IPS-NIHi7 (cell line): Measurements from ENCODE around the gene IER5.

Source experiments
- DNase-seq: peaks from one replicate; pipeline ENCODE4 v3.0.0; 2012; ENCODE audit warnings: mixed read lengths; ENCODE audit errors: extremely low spot score

The IER5 gene

DNA sequence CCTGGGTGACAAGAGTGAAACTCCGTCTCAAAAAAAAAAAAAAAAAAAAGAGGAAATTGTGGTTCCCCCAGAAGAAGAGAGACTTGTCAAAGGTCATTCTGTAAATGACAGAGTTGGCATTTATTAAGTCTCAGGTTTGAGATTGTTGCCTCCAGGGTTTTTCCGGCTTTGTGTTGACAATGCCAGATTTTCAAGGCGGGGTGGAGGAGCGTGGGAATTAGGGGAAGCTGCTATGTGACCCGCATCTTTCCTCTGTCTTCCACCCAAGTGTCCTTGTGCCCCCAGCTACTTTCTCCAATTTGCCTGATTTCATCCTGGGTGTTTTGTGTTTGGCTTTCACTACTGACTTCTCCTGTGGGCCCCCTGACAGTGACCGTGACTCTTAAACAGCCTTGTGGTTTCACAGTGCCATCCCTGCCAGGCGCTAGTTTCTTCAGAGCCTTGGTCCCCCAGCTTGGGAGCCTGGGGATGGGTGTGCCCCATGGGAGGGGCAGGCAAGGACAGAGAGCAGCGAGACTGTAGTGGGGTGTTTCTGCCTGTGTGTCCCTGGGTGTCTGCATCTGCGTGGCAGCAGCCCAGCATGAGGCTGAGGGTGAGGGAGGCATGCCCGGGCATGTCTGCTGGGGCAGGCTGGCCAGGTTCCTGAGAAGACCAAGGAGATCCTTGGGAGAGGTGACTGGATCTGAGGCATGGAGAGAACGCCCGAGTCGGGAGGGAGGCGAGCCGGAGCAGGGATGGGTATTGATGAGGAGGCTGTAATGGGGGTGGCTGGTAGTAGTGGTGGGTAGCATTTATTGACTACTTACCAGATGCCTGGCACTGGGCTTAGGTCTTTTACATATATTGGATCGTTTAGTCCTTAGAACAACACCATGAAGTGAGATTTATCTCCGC lies 46.3 kb downstream of the IER5 start:
- no peak for DNase-seq

DNA sequence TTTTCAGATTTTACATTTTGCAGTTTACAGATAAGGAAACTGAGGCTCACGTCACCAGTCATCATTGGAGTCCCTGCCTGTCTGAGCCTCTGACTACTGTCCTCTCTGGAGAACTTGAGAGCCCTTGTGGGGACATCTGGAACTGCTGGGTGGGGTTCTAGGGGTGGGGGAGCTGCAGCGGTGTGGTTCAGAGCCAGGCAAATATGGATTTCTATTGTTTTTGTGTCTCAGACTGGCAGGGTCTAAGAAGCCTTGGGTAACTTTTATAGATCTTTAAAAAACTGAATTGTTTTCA lies 46.9 kb downstream of the IER5 start:
- DNase-seq, result no peak

DNA sequence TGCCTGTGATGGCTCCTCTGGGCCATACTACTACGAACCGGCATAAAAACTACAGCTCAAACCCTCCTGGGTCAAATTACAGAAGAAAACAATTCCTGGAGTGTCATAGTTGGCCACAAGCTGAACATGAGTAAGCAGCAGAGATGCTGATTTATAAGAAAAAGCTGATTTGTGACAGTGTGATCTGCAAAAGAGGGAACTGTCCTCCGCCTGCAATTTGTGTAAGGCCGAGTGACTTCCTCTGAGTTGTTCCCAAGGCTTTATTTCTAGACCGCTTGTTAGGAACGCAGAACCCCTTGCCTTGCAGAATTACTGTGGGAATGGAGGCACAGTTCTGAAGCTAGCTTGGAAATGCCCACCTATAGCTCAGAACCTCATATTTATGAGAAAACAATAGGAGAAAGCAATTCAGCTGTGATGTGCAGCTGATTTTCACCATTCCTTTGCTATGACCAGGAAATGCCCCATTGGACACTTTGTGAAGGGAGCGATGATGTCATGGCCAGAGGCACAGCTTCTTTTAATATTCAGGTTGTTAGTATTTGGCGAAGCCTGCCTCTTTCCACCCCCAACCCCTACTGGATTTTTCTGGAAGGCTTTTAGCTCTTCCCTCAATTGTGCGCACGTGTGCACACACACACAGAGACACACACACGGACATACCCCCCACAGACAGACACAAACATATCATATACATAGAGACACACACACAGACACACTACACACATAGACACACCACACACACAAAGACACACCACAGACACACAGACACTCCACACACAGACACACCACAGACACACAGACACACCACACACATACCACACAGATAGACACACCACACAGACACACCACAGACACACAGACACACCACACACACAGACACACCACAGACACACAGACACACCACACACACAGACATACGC lies 47.6 kb downstream of the IER5 start:
- DNase-seq, result no peak

DNA sequence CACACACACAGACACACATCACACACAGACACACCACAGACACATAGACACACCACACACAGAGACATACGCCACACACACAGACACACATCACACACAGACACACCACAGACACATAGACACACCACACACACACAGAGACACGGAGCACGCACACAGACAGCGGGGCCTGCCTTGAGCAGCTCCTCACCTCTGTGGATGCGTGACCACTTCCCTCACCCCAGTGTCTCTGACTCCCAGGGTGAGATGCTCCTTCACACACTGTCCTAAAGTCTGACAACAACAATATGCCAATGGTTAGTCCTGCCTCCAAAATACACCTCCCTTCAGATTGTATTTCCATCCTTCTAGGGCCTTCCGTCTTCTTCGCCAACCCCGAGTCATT lies 48.2 kb downstream of the IER5 start:
- no peak for DNase-seq

DNA sequence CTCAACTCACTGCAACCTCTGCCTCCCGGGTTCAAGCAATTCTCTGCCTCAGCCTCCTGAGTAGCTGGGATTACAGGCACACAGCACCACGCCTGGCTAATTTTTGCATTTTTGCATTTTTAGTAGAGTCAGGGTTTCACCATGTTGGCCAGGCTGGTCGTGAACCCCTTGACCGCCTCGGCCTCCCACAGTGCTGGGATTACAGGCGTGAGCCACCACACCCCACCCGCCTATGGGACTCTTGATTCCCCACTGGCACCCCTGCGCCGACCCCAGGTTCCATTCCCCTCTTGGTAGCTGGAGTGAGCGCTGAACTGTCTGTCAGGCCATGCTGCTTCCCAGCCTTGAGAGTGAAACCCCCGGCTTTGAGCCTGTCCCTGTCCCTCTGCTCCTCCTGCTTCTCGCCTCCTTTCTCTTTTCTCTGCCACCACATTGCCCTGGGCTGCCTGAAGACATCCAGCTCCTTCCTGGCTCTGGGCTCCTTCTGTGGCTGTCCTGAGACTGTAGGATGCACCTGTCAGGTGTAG lies 48.8 kb downstream of the IER5 start:
- DNase-seq, result no peak

DNA sequence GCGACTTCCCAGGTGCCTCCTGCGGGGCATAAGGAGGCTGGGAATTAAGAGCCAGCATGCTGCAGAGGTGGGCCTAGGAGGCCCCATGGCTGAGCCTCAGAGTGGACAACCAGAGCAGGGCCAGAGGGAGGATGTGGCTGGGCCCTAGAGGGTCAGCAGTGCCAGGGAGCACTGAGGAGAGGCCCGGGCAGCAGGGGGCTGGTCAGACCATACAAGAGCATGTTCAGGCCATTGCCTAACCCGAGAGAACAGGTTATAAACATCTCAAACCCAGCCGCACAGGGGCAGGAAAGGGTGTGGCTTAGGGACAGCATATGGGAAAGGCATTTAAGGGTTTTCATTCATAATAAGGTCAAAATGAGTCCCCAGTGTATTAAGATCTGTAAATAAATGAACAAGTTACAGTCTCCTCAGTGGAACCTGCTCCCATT lies 51.1 kb downstream of the IER5 start:
- no peak for DNase-seq

DNA sequence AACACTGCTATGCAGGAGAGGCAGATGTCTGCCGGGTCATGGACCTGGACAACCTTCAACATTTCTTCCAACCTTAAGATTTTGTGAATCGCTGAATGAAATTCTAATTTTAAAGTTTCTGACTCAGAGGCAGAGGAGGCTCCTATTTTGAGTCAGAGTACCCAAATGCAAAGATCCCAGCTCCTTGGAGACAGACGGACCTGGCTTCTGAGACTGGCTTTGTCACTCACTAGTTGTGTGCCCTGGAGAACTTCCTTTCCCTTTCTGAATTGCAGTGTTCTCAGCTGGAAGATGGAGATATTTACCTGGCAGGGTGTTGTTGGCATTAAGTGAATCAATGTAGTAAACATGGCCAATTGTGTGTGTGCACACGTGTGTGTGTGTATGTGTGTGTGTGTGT lies 51.9 kb downstream of the IER5 start:
- DNase-seq, result no peak

DNA sequence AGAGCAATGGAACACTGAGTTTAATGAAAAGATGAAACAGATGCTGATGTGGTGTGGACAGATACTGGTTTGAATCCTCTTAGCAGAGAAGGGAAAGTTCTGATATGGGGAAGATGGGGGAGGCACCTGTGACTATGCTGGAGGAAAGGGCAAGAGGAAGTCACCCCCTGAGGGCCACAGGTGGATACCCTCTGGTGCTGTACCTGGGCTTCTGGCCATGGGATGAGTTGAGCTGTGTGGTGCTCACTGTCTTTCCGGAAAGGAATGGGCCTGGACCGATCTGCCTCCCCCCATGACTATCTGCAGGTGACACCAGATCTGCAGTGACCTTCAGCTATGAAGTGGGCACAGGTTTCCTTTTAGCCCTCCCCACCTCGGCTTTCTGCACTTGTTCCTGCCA lies 52.4 kb downstream of the IER5 start:
- DNase-seq, result no peak

DNA sequence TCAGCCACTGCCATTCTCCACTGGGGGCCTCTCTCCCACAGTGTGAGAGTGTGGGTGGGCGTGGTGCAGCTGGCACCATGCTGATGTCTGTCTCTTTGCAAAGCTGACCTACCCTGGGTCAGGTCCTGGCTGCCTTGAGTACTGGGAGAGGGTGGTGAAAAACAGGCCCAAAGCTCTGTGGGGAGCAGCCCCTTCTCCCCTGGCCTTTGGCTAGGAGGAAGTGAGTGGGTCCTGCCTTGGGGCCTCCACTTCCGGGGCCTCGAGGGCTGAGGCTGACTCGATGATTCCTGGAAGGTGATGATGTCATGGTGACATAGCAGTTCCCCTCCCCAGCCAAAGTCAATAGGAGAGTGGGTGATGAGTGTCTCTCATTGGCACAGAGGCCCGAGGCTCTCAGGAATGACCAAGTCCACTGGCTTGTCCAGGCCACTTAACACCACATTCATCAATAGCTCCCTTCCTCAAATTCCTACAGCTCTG lies 53.0 kb downstream of the IER5 start:
- no peak for DNase-seq
